Renal cortex interstitium (tissue), 15 donors: Measurements from ENCODE around the gene SCGB3A1. TPM values are rescaled to one million over a fixed set of nuclear protein-coding genes. Genes with fewer than 3 reads are reported as not detected.

Experiments
- DNase-seq, 11 donors: peaks; one replicate each; pipeline ENCODE4 v3.0.0-alpha.2; 2013; ENCODE audit warnings: low read depth in 9 of 11, low spot score in 4 of 11; ENCODE audit errors: extremely low read depth in 1 of 11
- long read RNA-seq, 16 experiments: transcript quantifications; one replicate each; lab custom pipeline, GENCODE V29; 2026
- polyA plus RNA-seq, 3 donors: library from polyadenylated mRNA; unstranded; fragments of 120-200 nt; gene quantifications; one replicate each; pipeline ENCODE4 v1.2.1, GENCODE V29; 2013; ENCODE audit not compliant: insufficient read length in 3 of 3

The SCGB3A1 gene
- polyA plus RNA-seq = 1 to 10 TPM in 2 of 3 donors, under 1 TPM in 1; 0.89 to 1.8 (median 1.3) TPM
- long read RNA-seq, donor 1 = 0 reads
- long read RNA-seq, donor 2, partial matches to known transcripts = 0 of 1 reads
- long read RNA-seq, donor 2, other reads (novel, unspliced or antisense) = 0 of 1 reads
- long read RNA-seq, donor 3, transcript SCGB3A1-201 (3 exons, 521 nt) = major isoform, 7 of 8 reads
- long read RNA-seq, donor 3, partial matches to known transcripts = 0 of 8 reads
- long read RNA-seq, donor 3, other reads (novel, unspliced or antisense) = 0 of 8 reads
- long read RNA-seq, donor 4 = 0 reads
- long read RNA-seq, donor 5 = 0 reads
- long read RNA-seq, donor 6, partial matches to known transcripts = 0 of 2 reads
- long read RNA-seq, donor 6, other reads (novel, unspliced or antisense) = 0 of 2 reads
- long read RNA-seq, donor 7, partial matches to known transcripts = 0 of 4 reads
- long read RNA-seq, donor 7, other reads (novel, unspliced or antisense) = 0 of 4 reads
- long read RNA-seq, donor 8 = 0 reads
- long read RNA-seq, donor 9 = 0 reads
- long read RNA-seq, donor 10 = 0 reads
- long read RNA-seq, donor 11, partial matches to known transcripts = 0 of 2 reads
- long read RNA-seq, donor 11, other reads (novel, unspliced or antisense) = 0 of 2 reads
- long read RNA-seq, donor 12, partial matches to known transcripts = 0 of 1 reads
- long read RNA-seq, donor 12, other reads (novel, unspliced or antisense) = 0 of 1 reads
- long read RNA-seq, donor 13 = 0 reads
- long read RNA-seq, donor 14, partial matches to known transcripts = 0 of 1 reads
- long read RNA-seq, donor 14, other reads (novel, unspliced or antisense) = 0 of 1 reads
- long read RNA-seq, donor 15, partial matches to known transcripts = 0 of 2 reads
- long read RNA-seq, donor 15, other reads (novel, unspliced or antisense) = 0 of 2 reads
- long read RNA-seq, donor 16, partial matches to known transcripts = 0 of 4 reads
- long read RNA-seq, donor 16, other reads (novel, unspliced or antisense) = 0 of 4 reads

GRCh38 chr5:180591311-180591887 is at the start of gene SCGB3A1:
Gene SCGB3A1 (minus strand): TSS chr5:180591499. CDS start chr5:180591462, 37 bp downstream.
- no peak for DNase-seq

GRCh38 chr5:180640611-180640860 is 49.2 kb upstream of the SCGB3A1 start:
- DNase-seq = no peak

- DNase-seq = no peak
Observed at GRCh38 chr5:180639741-180640610, 48.7 kb upstream of the SCGB3A1 start.

GRCh38 chr5:180639287-180639686 is 48.0 kb upstream of the SCGB3A1 start:
- no peak for DNase-seq

GRCh38 chr5:180637962-180638680 is 46.8 kb upstream of the SCGB3A1 start:
- no peak for DNase-seq

- no peak for DNase-seq
Observed at GRCh38 chr5:180636403-180637075, 45.2 kb upstream of the SCGB3A1 start.

GRCh38 chr5:180636016-180636402 is 44.7 kb upstream of the SCGB3A1 start:
- no peak for DNase-seq

- no peak for DNase-seq
Observed at GRCh38 chr5:180633283-180634177, 42.2 kb upstream of the SCGB3A1 start.

GRCh38 chr5:180632768-180633167 is 41.5 kb upstream of the SCGB3A1 start:
- no peak for DNase-seq

GRCh38 chr5:180631549-180632383 is 40.5 kb upstream of the SCGB3A1 start:
- no peak for DNase-seq

- no peak for DNase-seq
Observed at GRCh38 chr5:180630426-180630825, 39.1 kb upstream of the SCGB3A1 start.

- DNase-seq = no peak
Observed at GRCh38 chr5:180629831-180630382, 38.6 kb upstream of the SCGB3A1 start.

GRCh38 chr5:180628827-180629750 is 37.8 kb upstream of the SCGB3A1 start:
- DNase-seq = no peak

GRCh38 chr5:180628211-180628610 is 36.9 kb upstream of the SCGB3A1 start:
- no peak for DNase-seq
